Transverse colon (tissue), 4 donors: ENCODE results near the gene FRMD6. TPM values are rescaled to one million over a fixed set of nuclear protein-coding genes. Genes with fewer than 3 reads are reported as not detected.

Source experiments
- DNase-seq: peaks from one replicate; pipeline ENCODE4 v3.0.0-alpha.2; 2019
- H3K27ac ChIP-seq, 4 donors: fragments of 200-600 bp; sonication (generic); 2 replicates each; pipeline ENCODE4 v1.5.1; 2016 to 2018; ENCODE audit warnings: inconsistent platforms in 4 of 4
- H3K27me3 ChIP-seq: fragments of 200-600 bp; sonication (generic); 2 replicates; pipeline ENCODE4 v1.5.1; 2017; ENCODE audit warnings: inconsistent platforms
- H3K36me3 ChIP-seq, 4 donors: fragments of 200-600 bp; sonication (generic); 2 replicates each; pipeline ENCODE4 v1.5.1; 2017 to 2019; ENCODE audit warnings: inconsistent platforms in 4 of 4
- H3K4me1 ChIP-seq, 4 donors: fragments of 200-600 bp; sonication (generic); 2 replicates each; pipeline ENCODE4 v1.5.1; 2017 to 2020; ENCODE audit warnings: inconsistent platforms in 4 of 4
- H3K4me3 ChIP-seq, 4 donors: fragments of 200-600 bp; sonication (generic); 1 replicate in 1 of 4; 2 replicates in 3 of 4; pipeline versions ENCODE4 v1.5.1 to v1.6.1; 2017 to 2019; ENCODE audit warnings: inconsistent platforms in 4 of 4
- H3K9me3 ChIP-seq, 2 donors: fragments of 200-600 bp; sonication (generic); 2 replicates each; pipeline ENCODE4 v1.5.1; 2017 to 2019; ENCODE audit warnings: inconsistent platforms in 2 of 2
- CTCF ChIP-seq, 5 experiments: fragments of 200-600 bp in 3 of 5; fragments of 450-650 bp in 2 of 5; sonication (generic) in 3 of 5; IDR thresholded peaks; 1 replicate in 2 of 5; 2 replicates in 3 of 5; pipeline ENCODE4 v1.5.1; 2016 to 2017; ENCODE audit warnings: antibody characterized with exemption in 5 of 5, inconsistent platforms in 3 of 5, mild to moderate bottlenecking in 2 of 5, moderate library complexity in 1 of 5
- EP300 ChIP-seq: sonication (generic); formaldehyde crosslinking; IDR thresholded peaks from one replicate; pipeline ENCODE4 v1.6.1; 2017; ENCODE audit warnings: antibody characterized with exemption, low read depth
- POLR2A ChIP-seq: fragments of 450-650 bp; IDR thresholded peaks from one replicate; pipeline ENCODE4 v1.6.1; 2016; ENCODE audit warnings: antibody characterized with exemption, mild to moderate bottlenecking, moderate library complexity
- POLR2AphosphoS5 ChIP-seq, 3 donors: sonication (generic); formaldehyde crosslinking; IDR thresholded peaks; one replicate each; pipeline ENCODE4 v1.6.1; 2016; ENCODE audit warnings: antibody characterized with exemption in 3 of 3
- WGBS, 2 donors: methylation state at CpG; one replicate each; pipeline ENCODE4 v1.1.5; 2018; ENCODE audit warnings: low coverage in 1 of 2; 5-methylcytosine and 5-hydroxymethylcytosine counted together
- in situ Hi-C, 4 donors: fragments of 200-750 bp; cut with MboI; loops; one replicate each; pipeline versions ENCODE4 v1.15.0 to v1.15.1; 2017; ENCODE audit warnings: low sequenced_read_pairs in 3 of 4, low pct_ligation_motif_present in 1 of 4, low pct_unique_long_range_greater_than_20kb in 1 of 4
- intact Hi-C: fragments of 100-400 bp; cut with DNase I; formaldehyde crosslinking; loops from one replicate; pipeline ENCODE4 v1.15.1; 2023; ENCODE audit warnings: low total_unique reads
- total RNA-seq, 4 donors: library from RNA; depleted of rRNA; stranded (reverse); fragments of >200 nt; gene quantifications; one replicate each; pipeline ENCODE4 v1.1.0, GENCODE V29; 2016

FRMD6 gene
- total RNA-seq, 4 donors from 2014 or later = 8.4 to 21.7 (median 11.7) TPM

- Histone ChIP-seq H3K4me3 (no peak overlapping the region), H3K36me3 (no peaks in the 10 kb centered on the region), H3K27ac (no peak overlapping the region), H3K9me3 (no peaks in the 10 kb centered on the region), H3K4me1 (no peaks in the 10 kb centered on the region), H3K27me3 (no peaks in the 10 kb centered on the region)
- no peak for TF ChIP-seq POLR2A
- TF ChIP-seq EP300 = no peak
- no peak for TF ChIP-seq CTCF (IDR thresholded peaks at IDR 0.05)
- TF ChIP-seq POLR2AphosphoS5 (IDR thresholded peaks at IDR 0.05) = no peak
- intact Hi-C loops = no loop called here
- WGBS, 2 donors = 48 to 73% methylated on average over 2 to 7 of the region's 7 CpGs
- in situ Hi-C loops = no loop called here
- DNase-seq = no peak
Measured at GRCh38 chr14:51638071-51638944, 13.4 kb upstream of the FRMD6 start.

- Histone ChIP-seq H3K27me3 (no peaks in the 10 kb centered on the region), H3K9me3 (no peaks in the 10 kb centered on the region), H3K4me3 (no peak overlapping the region), H3K36me3 (no peaks in the 10 kb centered on the region), H3K4me1 (no peaks in the 10 kb centered on the region), H3K27ac (no peak overlapping the region)
- 59 to 60% methylated on average over 5 of the region's 5 CpGs for WGBS, 2 donors
- intact Hi-C loops (no loop called here), in situ Hi-C loops (no loop called here)
- no peak for DNase-seq
- TF ChIP-seq EP300 (no peak), POLR2AphosphoS5 (IDR thresholded peaks at IDR 0.05) (no peak), POLR2A (no peak), CTCF (IDR thresholded peaks at IDR 0.05) (no peak)
Measured at GRCh38 chr14:51639668-51640316, 11.9 kb upstream of the FRMD6 start.

GRCh38 chr14:51643140-51643539 lies 8.6 kb upstream of the FRMD6 start:
- in situ Hi-C loops = no loop called here
- Histone ChIP-seq H3K36me3 (no peaks in the 10 kb centered on the region), H3K4me1 (no peaks in the 10 kb centered on the region), H3K27ac (no peak overlapping the region), H3K9me3 (no peaks in the 10 kb centered on the region), H3K4me3 (no peak overlapping the region), H3K27me3 (no peaks in the 10 kb centered on the region)
- DNase-seq = no peak
- intact Hi-C loops = no loop called here
- no peak for TF ChIP-seq EP300
- TF ChIP-seq CTCF (IDR thresholded peaks at IDR 0.05) = no peak
- TF ChIP-seq POLR2A = no peak
- TF ChIP-seq POLR2AphosphoS5 (IDR thresholded peaks at IDR 0.05) = no peak
- 80 to 83% methylated on average over 3 of the region's 3 CpGs for WGBS, 2 donors

- no peak overlapping the region for H3K27ac ChIP-seq
- intact Hi-C loops = no loop called here
- no peaks in the 10 kb centered on the region for H3K27me3 ChIP-seq
- no peak overlapping the region for H3K4me3 ChIP-seq
- DNase-seq = no peak
- peaks cover 0 to 2% (median 0%) of the 10 kb centered on the region in 4 donors for H3K4me1 ChIP-seq
- no peaks in the 10 kb centered on the region for H3K9me3 ChIP-seq
- WGBS, 2 donors = 76 to 78% methylated on average over 5 of the region's 5 CpGs
- H3K36me3 ChIP-seq = no peaks in the 10 kb centered on the region
- in situ Hi-C loops = no loop called here
- TF ChIP-seq POLR2AphosphoS5 (IDR thresholded peaks at IDR 0.05) (no peak), EP300 (no peak)
Measured at GRCh38 chr14:51644217-51644933, 7.3 kb upstream of the FRMD6 start.
